Duodenal mucosa (tissue), 2 donors: ENCODE results near the gene NAPA.
"Not testable (repeated sequence)": the region's sequence is repeated elsewhere in the genome, so short reads cannot be mapped to it uniquely, and the experiment has no call there.

Source experiments
- H3K27ac ChIP-seq: one replicate; pipeline ENCODE4 v1.7.0; 2013; ENCODE audit warnings: low read depth, low read length
- H3K27me3 ChIP-seq, 2 donors: one replicate each; pipeline ENCODE4 v1.7.0; 2013; ENCODE audit warnings: low read length in 2 of 2, control low read depth in 1 of 2; ENCODE audit not compliant: insufficient read depth in 2 of 2, control insufficient read depth in 1 of 2
- H3K36me3 ChIP-seq, 2 donors: one replicate each; pipeline ENCODE4 v1.7.0; 2013; ENCODE audit warnings: low read length in 2 of 2, control low read depth in 1 of 2; ENCODE audit not compliant: insufficient read depth in 2 of 2, control insufficient read depth in 1 of 2
- H3K4me1 ChIP-seq, 2 donors: one replicate each; pipeline ENCODE4 v1.7.0; 2013; ENCODE audit warnings: low read length in 2 of 2, control low read depth in 1 of 2; ENCODE audit not compliant: insufficient read depth in 2 of 2, control insufficient read depth in 1 of 2
- H3K4me3 ChIP-seq, 2 donors: one replicate each; pipeline ENCODE4 v1.7.0; 2013; ENCODE audit warnings: low read length in 2 of 2, low read depth in 1 of 2
- H3K9ac ChIP-seq, 2 donors: one replicate each; pipeline ENCODE4 v1.7.0; 2013; ENCODE audit warnings: low read length in 2 of 2, low read depth in 1 of 2
- H3K9me3 ChIP-seq, 2 donors: one replicate each; pipeline ENCODE4 v1.7.0; 2013; ENCODE audit warnings: low read length in 2 of 2, control low read depth in 1 of 2; ENCODE audit not compliant: control insufficient read depth in 1 of 2

Gene NAPA

DNA sequence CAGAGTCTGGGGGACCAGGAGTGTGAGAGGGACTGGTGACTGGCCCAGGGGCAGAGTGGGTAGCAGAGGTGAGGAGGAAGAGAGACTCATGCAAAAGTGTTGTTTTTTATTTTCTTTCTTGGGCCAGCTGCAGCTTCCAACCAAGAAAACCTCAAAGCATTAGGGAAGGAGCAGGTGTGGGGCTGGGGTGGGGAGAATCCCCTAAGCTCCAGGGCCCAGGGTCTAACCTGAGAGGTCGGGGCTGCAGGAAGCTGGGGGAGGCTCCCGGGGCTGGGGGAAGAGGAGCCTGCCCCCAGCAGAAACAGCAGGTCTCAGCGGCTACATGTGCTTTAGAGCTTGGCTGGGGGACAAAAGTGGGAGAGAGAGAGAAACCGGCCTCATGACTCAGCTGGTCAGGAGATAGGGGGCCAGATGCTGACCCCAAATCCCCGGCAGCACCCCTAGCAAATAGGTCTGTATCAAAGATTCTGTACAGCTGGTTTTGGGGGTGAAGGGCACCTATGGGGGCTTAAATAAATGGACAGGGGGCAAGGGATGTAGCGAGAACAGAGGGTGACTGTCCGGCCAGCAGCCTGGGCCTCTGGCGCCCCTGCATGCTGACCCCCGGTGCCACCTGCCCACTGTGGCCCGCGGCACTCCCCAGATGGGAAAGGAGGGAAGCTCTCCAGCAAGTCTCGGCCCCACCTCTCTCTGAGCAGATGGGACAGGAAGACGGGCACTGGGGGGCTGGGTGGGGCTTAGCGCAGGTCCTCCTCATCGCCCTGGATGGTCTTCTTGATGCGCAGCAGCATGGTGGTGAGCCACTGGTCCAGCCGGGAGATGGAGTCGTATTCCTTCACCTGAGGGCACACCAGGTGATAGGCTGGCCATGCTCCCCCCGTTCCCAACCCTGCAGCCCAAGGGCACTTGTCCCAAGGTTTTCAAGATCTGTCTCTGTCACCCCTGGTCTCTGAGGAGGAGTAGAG, 27.0 kb downstream of the NAPA start:
- Histone ChIP-seq H3K9ac (no peak overlapping the region), H3K4me3 (no peak overlapping the region), H3K4me1 (peaks cover 6 to 21% of the 10 kb centered on the region in 2 donors), H3K36me3 (peaks cover 15 to 45% of the 10 kb centered on the region in 2 donors), H3K27me3 (no peaks in the 10 kb centered on the region), H3K27ac (no peak overlapping the region), H3K9me3 (no peaks in the 10 kb centered on the region)

DNA sequence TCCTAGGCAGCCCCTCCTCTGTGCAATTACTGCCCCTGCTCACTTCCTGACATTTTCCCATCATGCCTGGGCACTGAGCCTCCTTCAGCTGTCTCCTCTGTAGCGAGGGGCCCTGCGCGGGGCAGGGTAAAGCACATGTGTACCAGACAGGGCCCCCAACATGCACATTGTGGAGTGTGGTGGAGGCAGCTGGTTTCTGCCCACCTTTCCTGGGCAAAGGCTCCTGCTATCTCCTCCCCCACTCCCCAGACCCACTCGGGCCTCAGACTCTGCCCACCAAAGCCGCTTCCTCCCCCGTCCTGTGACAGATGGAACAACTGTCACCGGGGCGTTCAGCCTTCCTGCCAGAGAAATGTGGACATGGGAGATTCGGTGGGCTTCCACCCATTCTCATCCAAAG, 28.0 kb downstream of the NAPA start:
- Histone ChIP-seq H3K4me3 (no peak overlapping the region), H3K9ac (no peak overlapping the region), H3K4me1 (peaks cover 6 to 21% of the 10 kb centered on the region in 2 donors), H3K36me3 (peaks cover 15 to 36% of the 10 kb centered on the region in 2 donors), H3K9me3 (no peaks in the 10 kb centered on the region), H3K27ac (no peak overlapping the region), H3K27me3 (no peaks in the 10 kb centered on the region)

DNA sequence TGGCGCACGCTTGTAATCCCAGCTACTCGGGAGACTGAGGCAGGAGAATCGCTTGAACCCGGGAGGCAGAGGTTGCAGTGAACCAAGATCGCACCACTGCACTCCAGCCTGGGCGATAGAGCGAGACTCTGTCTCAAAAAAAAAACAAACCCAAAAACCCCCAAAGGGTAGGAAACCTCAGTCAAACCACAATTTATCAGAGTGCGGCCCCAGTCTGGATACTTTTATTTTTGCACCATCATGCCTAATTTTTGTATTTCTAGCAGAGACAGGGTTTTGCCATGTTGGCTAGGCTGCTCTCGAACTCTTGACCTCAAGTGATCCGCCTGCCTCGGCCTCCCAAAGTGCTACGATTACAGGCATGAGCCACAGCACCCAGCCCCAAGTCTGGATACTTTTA, 28.6 kb downstream of the NAPA start:
- peaks cover 8 to 29% of the 10 kb centered on the region in 2 donors for H3K36me3 ChIP-seq
- H3K9me3 ChIP-seq, H3K27ac ChIP-seq, H3K27me3 ChIP-seq, H3K4me3 ChIP-seq, H3K9ac ChIP-seq: not testable (repeated sequence)
- peaks cover 6 to 21% of the 10 kb centered on the region in 2 donors for H3K4me1 ChIP-seq

DNA sequence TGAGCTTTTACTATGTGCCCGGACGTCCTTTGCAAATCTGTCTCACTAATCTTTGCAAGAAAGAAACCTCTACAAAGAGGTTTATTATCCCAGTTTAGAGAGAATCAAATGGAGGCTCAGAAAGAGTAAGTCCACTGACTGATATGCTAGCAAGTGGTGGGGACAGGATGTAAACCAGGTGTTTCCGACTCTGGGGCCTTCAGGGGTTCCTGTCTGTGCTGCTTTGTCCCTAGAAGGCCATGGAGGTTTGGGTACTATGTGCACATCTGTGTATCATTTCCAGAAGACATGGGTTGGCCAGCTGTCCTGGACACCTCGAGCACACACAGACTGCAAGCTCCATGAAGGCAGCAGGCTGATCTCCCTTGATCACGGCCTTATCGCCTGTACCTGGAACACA, 29.7 kb downstream of the NAPA start:
- Histone ChIP-seq H3K36me3 (peaks cover 4 to 19% of the 10 kb centered on the region in 2 donors), H3K4me3 (peak overlapping the region; percentile 17 to 77), H3K4me1 (peaks cover 6 to 21% of the 10 kb centered on the region in 2 donors), H3K9me3 (no peaks in the 10 kb centered on the region), H3K27me3 (no peaks in the 10 kb centered on the region), H3K27ac (no peak overlapping the region), H3K9ac (no peak overlapping the region)

DNA sequence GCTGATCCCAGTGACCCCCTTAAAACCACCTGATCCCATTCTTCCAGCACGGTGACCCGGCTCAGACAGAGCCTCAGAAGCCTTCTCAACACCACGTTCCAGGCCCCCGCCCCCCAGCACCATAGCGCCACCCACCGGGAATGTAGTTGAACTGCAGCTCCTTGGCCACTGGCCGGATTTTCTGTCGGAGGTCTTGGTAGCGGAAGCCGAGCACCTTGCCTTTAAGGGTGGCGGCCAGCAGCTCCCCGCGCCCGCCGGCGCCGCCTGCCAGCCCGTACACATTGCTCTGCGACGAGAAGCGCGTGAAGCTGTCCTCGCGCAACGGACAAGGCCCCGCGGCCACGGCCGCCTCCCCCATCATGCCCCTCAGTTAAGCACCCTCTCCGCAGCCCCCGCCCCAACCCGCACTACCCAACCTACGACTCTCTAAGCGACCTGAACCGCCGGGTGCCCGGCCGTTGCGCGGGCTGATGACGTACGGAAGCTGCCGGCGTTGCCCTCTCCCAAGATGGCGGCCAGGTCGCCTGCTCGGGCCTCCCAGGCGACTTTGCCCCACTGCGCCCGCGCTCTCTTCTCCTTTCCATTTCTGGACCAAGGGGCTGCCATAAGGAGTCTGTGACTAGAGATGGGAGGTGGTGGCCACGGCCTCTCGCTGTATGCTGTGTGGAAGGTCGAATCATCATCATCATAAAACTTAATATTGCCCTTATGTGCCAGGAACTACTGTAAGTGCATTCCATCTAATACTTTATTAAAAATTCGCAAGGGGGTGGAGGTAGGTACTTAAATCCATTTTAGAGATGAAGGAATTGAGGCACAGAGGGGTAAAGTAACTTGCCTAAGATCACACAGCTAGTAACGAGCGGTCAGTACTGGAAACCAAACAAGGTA, 30.8 kb downstream of the NAPA start, which contains the start of gene KPTN:
TSS of gene KPTN (minus strand) at position 420 of the 891 bp plus-strand sequence. CDS start at position 361, 59 bp downstream.
- Histone ChIP-seq H3K36me3 (peaks cover 2 to 7% of the 10 kb centered on the region in 2 donors), H3K4me3 (peak within 1 kb of the TSS; percentile 77 to 87), H3K9me3 (no peaks in the 10 kb centered on the region), H3K9ac (peak within 1 kb of the TSS; percentile 76 to 80), H3K4me1 (peaks cover 6 to 21% of the 10 kb centered on the region in 2 donors), H3K27me3 (no peaks in the 10 kb centered on the region), H3K27ac (peak within 1 kb of the TSS; percentile 82)

DNA sequence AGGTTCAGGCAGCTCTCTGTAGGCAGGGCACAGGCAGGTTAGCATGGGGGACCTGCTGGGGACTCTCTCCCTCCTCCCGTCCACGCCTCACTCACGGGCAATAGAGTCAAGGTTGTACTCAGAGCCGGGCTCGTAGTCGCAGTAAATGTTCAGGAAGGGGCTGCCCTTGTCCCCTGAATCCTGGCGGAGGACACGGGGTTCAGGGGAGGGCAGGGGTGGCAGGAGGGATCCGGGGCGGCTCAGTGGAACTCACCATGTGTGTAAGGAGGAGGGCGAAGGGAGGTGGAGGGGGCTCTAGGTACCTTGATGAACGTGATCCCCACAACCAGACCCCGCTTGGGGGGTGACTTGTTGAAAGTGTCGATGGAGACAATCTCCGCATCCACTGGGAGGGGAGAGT, 31.7 kb downstream of the NAPA start:
- Histone ChIP-seq H3K4me3 (peak overlapping the region; percentile 77 to 87), H3K9ac (peak overlapping the region in 1 of 2 donors; percentile 80), H3K36me3 (peaks cover 0 to 2% of the 10 kb centered on the region in 2 donors), H3K4me1 (peaks cover 6 to 21% of the 10 kb centered on the region in 2 donors), H3K27ac (no peak overlapping the region), H3K27me3 (no peaks in the 10 kb centered on the region), H3K9me3 (no peaks in the 10 kb centered on the region)

DNA sequence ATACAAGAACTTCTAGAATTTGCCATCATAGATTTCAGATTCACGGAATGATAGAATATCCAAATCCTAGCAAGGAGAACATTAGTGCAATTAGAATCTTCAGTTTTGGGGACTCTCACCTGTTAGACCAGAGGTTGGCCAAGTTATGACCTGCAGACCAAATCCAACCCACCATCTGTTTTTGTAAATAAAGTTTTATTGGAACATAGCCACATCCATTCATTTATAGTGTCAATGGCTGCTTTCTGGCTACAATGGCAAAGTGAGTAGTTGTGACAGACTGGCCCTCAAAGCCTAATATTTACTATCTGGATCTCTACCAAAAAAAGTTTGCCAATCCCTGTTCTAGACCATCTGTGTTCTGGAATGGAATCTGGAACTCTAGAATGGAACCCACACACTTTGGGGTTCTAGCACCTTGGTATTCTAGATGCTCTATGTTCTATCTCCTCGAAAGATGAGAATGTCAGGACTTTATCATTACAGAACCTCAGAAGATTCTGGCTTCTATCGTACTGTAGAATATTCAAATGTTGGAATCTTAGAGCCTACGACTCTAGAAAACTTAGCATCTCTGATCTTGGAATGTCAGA, 33.3 kb downstream of the NAPA start:
- H3K4me3 ChIP-seq, result no peak overlapping the region
- no peak overlapping the region for H3K27ac ChIP-seq
- no peak overlapping the region for H3K9ac ChIP-seq
- no peaks in the 10 kb centered on the region for H3K9me3 ChIP-seq
- peaks cover 6 to 15% of the 10 kb centered on the region in 2 donors for H3K4me1 ChIP-seq
- H3K27me3 ChIP-seq, result no peaks in the 10 kb centered on the region
- H3K36me3 ChIP-seq, result no peaks in the 10 kb centered on the region

DNA sequence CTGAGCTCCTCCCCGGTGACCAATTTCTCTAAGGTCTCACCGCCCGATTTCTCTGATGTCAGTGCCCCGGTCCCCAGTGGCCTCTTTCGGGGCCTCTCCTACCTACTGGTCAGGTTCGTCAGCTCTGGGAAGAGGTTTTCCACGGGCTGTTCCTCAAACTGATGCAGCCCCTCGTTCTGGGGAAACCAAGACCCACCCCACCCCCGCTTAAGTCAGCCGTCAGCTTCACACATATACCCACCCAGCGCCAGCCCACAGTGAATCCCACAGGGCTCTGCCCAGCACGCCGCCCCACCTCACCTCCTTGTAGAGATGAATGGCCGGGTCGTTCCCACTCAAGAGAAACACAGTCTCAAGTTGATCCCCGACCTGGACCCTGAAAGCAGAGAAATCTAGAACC, 34.2 kb downstream of the NAPA start:
- Histone ChIP-seq H3K9ac (no peak overlapping the region), H3K4me1 (peaks cover 6 to 12% of the 10 kb centered on the region in 2 donors), H3K36me3 (no peaks in the 10 kb centered on the region), H3K27me3 (no peaks in the 10 kb centered on the region), H3K4me3 (no peak overlapping the region), H3K9me3 (no peaks in the 10 kb centered on the region), H3K27ac (no peak overlapping the region)

DNA sequence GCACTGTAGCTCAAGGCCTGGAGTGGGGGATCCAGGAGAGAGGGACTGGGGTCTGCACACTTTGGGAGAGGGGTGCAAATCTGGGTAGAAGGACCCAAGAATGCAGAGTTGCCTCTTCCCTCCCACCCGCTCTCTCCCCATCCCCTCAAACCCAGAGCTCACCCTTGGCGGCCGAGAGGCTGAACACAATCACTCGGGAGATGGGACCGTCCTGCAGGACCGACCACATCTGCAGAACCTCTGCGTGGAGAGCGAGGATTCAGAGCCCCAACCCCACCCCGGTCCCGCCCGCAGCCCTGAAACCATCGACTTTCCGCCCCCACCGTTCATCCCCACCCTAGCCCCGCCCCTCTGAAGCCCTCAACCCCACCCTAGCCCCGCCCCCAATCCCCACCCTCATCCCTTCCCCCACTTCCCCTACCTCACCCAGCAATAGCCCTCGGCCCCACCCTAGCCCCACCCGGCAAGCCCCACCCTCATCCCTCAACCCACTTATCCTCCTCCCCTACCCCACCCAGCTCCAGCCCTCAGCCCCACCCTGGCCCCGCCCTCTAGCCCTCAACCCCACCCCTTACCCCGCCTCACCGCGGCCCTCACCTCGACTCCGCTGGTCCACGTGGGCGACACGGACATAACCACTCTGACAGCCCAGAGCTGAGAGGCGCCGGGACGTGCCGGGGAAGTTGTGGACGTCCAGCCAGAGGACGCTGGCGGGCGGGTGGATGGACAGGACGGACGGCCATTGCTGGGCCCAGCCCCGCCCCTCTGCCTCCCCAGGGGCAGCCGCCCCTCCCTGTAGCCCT, 35.0 kb downstream of the NAPA start:
- no peak overlapping the region for H3K4me3 ChIP-seq
- H3K9me3 ChIP-seq, result no peaks in the 10 kb centered on the region
- H3K27me3 ChIP-seq, result no peaks in the 10 kb centered on the region
- no peak overlapping the region for H3K27ac ChIP-seq
- H3K36me3 ChIP-seq, result no peaks in the 10 kb centered on the region
- peaks cover 6 to 10% of the 10 kb centered on the region in 2 donors for H3K4me1 ChIP-seq
- H3K9ac ChIP-seq, result no peak overlapping the region
